Mammary epithelial cell (primary cell): ENCODE measurements around the gene DOCK10.

Source experiments
- EZH2 ChIP-seq: IDR thresholded peaks from 2 replicates; pipeline ENCODE4 v1.6.1; 2012; ENCODE audit warnings: low read length, inconsistent platforms, borderline replicate concordance
- TF ChIP-seq, protein P1 (sequence below), 2 donors: IDR thresholded peaks in 1 of 2; conservative IDR thresholded peaks in 1 of 2; 2 replicates each; pipeline ENCODE4 v1.5.1; 2011 to 2012; ENCODE audit warnings: inconsistent platforms in 2 of 2, low read length in 2 of 2, mild to moderate bottlenecking in 2 of 2, control low read depth in 1 of 2, low read depth in 1 of 2; ENCODE audit not compliant: insufficient read depth in 1 of 2; ENCODE audit errors: extremely low read depth in 1 of 2

DNA sequence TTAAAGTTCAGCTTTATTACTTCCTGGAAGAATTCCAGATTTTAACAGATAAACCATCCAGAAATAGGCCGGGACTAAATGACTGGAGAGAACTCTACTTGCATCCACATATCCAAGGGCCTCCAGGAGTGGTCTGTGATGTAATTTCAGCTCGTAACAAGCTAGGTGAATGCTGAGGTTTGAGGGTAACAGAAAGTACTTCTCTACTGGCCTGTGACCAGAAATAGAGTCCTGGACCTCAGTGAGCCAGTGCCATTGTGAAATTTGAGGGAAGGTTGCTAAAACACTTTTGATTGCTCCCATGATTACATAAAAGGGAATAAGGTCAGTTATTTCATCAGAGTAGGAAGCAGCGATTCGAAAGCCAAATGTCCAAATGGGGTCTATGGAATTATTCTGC is 158.1 kb downstream of the DOCK10 start:
- TF ChIP-seq, protein P1, sequence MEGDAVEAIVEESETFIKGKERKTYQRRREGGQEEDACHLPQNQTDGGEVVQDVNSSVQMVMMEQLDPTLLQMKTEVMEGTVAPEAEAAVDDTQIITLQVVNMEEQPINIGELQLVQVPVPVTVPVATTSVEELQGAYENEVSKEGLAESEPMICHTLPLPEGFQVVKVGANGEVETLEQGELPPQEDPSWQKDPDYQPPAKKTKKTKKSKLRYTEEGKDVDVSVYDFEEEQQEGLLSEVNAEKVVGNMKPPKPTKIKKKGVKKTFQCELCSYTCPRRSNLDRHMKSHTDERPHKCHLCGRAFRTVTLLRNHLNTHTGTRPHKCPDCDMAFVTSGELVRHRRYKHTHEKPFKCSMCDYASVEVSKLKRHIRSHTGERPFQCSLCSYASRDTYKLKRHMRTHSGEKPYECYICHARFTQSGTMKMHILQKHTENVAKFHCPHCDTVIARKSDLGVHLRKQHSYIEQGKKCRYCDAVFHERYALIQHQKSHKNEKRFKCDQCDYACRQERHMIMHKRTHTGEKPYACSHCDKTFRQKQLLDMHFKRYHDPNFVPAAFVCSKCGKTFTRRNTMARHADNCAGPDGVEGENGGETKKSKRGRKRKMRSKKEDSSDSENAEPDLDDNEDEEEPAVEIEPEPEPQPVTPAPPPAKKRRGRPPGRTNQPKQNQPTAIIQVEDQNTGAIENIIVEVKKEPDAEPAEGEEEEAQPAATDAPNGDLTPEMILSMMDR (conservative IDR thresholded peaks at IDR 0.05 in 1 of 2, IDR thresholded peaks at IDR 0.05 in 1 of 2; ENCODE audit: extremely low read depth in 1 of 2, insufficient read depth in 1 of 2, low read depth in 1 of 2, low read length in 2 of 2), result no peak
- TF ChIP-seq EZH2, result no peak
